ENCODE results near the gene ZMYM5. TPM values are rescaled to one million over a fixed set of nuclear protein-coding genes. Genes with fewer than 3 reads are reported as not detected.

Gene ZMYM5
- polyA plus RNA-seq, 12 donors = 9.5 to 20.7 (median 15.4) TPM; not detected in 1

Other genes starting within 250 kb of the ZMYM5 start
- 100 to 1,000 TPM in 1 of 12 donors, 10 to 100 TPM in 11; 29.4 to 232 (median 38.6) TPM for gene MPHOSPH8, start 230.0 kb downstream of the ZMYM5 start, polyA plus RNA-seq (ENCODE audit: insufficient read length in 12 of 12)
- 10 to 100 TPM in 11 of 12 donors, not detected in 1; 39.7 to 55.6 (median 48.0) TPM for gene PSPC1, start 80.7 kb downstream of the ZMYM5 start, polyA plus RNA-seq (ENCODE audit: insufficient read length in 12 of 12)
- 10 to 100 TPM in 11 of 12 donors, not detected in 1; 39.7 to 83.4 (median 65.5) TPM for gene ZMYM2, start 95.1 kb upstream of the ZMYM5 start, polyA plus RNA-seq (ENCODE audit: insufficient read length in 12 of 12)

Measured in muscle of arm (tissue), 12 donors.